Tibial artery (tissue), 4 donors: ENCODE measurements around the gene DTNB.
"Not testable (repeated sequence)": the region's sequence is repeated elsewhere in the genome, so short reads cannot be mapped to it uniquely, and the experiment has no call there.

Experiments used
- DNase-seq, 2 donors: peaks; one replicate each; pipeline ENCODE4 v3.0.0-alpha.2; 2019
- H3K27ac ChIP-seq, 2 donors: fragments of 200-600 bp; sonication (generic) in 1 of 2; 1 replicate in 1 of 2; 2 replicates in 1 of 2; pipeline ENCODE4 v1.5.1; 2018 to 2019; ENCODE audit warnings: mild to moderate bottlenecking in 1 of 2
- H3K27me3 ChIP-seq, 2 donors: fragments of 200-600 bp; sonication (generic) in 1 of 2; one replicate each; pipeline versions ENCODE4 v1.5.1 to v1.6.0; 2016 to 2019
- H3K36me3 ChIP-seq, 3 donors: fragments of 200-600 bp; sonication (generic) in 2 of 3; one replicate each; pipeline ENCODE4 v1.5.1; 2016 to 2019; ENCODE audit warnings: mild to moderate bottlenecking in 2 of 3
- H3K4me1 ChIP-seq, 4 donors: fragments of 200-600 bp; sonication (generic) in 2 of 4; 1 replicate in 3 of 4; 2 replicates in 1 of 4; pipeline ENCODE4 v1.5.1; 2016 to 2019
- H3K4me3 ChIP-seq, 2 donors: fragments of 200-600 bp; sonication (generic) in 1 of 2; 1 replicate in 1 of 2; 2 replicates in 1 of 2; pipeline ENCODE4 v1.5.1; 2018 to 2019; ENCODE audit warnings: mild to moderate bottlenecking in 2 of 2
- H3K9me3 ChIP-seq, 3 donors: fragments of 200-600 bp; sonication (generic) in 1 of 3; one replicate each; pipeline ENCODE4 v1.5.1; 2016 to 2019
- CTCF ChIP-seq, 2 experiments: fragments of 200-600 bp in 1 of 2; fragments of 450-650 bp in 1 of 2; IDR thresholded peaks; one replicate each; pipeline ENCODE4 v1.5.1; 2017 to 2019; ENCODE audit warnings: antibody characterized with exemption in 2 of 2, mild to moderate bottlenecking in 1 of 2, moderate library complexity in 1 of 2
- intact Hi-C: fragments of 100-400 bp; cut with DNase I; formaldehyde crosslinking; loops from one replicate; pipeline ENCODE4 v1.15.0; 2023; ENCODE audit warnings: low total_unique reads

Gene DTNB

DNA sequence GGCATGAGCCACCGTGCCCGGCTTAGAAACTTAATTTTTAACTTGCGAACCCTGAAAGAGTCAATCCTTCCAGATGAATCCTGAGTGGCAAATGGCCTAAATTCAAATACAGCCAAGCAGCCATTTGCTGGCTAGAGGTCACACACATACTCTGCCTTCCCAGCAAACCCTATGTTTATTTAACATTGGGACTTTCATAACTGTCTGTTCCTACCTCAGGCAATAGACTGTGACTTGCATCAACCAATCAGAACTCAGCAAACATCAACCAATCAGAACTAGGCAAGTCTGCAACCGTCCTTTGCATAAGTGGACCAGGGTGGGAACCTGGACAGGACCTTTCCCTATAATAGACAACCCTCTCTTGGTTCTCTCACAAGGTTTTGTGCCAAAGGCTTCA is 127.5 kb downstream of the DTNB start:
- H3K27ac ChIP-seq, result no peak overlapping the region
- H3K9me3 ChIP-seq, result no peaks in the 10 kb centered on the region
- no peaks in the 10 kb centered on the region for H3K27me3 ChIP-seq
- no peaks in the 10 kb centered on the region for H3K4me1 ChIP-seq
- no peak overlapping the region for H3K4me3 ChIP-seq
- no peak for TF ChIP-seq CTCF (IDR thresholded peaks at IDR 0.05)
- intact Hi-C loops, result no loop called here
- H3K36me3 ChIP-seq, result no peaks in the 10 kb centered on the region
- no peak for DNase-seq

GRCh38 chr2:25544445-25544844 is 128.9 kb downstream of the DTNB start:
- no peaks in the 10 kb centered on the region for H3K9me3 ChIP-seq
- H3K4me3 ChIP-seq, result no peak overlapping the region

DNA sequence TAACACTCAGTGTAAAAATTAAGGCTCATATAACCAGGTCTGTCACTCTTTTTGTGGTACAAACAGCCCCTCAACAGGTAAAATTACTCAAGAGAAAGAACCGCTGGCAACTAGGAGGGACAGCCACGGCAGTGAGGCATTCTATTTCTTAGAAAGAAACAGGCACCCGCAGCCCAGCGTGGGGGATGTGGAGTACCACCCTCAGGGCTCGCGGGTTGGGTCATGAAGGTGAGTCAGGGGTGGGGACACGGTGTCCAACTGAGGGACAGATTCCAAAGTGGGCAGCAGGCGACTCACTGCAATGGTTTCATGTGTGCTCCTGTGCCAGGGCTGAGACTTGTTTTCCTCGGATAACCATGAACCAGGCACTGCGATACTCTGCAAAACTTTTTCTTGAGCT is 129.4 kb downstream of the DTNB start:
- Histone ChIP-seq H3K4me1 (no peaks in the 10 kb centered on the region), H3K9me3 (no peaks in the 10 kb centered on the region), H3K27ac (no peak overlapping the region), H3K27me3 (no peaks in the 10 kb centered on the region), H3K4me3 (no peak overlapping the region), H3K36me3 (no peaks in the 10 kb centered on the region)
- TF ChIP-seq CTCF (IDR thresholded peaks at IDR 0.05), result no peak
- intact Hi-C loops, result no loop called here
- DNase-seq, result no peak

More at GRCh38 chr2:25544445-25544844, 128.9 kb downstream of the DTNB start:
- no peaks in the 10 kb centered on the region for H3K4me1 ChIP-seq
- intact Hi-C loops, result no loop called here
- H3K27ac ChIP-seq, result no peak overlapping the region
- no peaks in the 10 kb centered on the region for H3K27me3 ChIP-seq
- DNase-seq, result no peak
- TF ChIP-seq CTCF (IDR thresholded peaks at IDR 0.05), result no peak
- no peaks in the 10 kb centered on the region for H3K36me3 ChIP-seq

GRCh38 chr2:25541378-25541777 is 132.0 kb downstream of the DTNB start:
- peaks cover 0 to under 1% (median 0%) of the 10 kb centered on the region in 3 donors for H3K36me3 ChIP-seq
- no peak overlapping the region for H3K27ac ChIP-seq
- intact Hi-C loops, result no loop called here
- no peak for TF ChIP-seq CTCF (IDR thresholded peaks at IDR 0.05)
- H3K4me1 ChIP-seq, result no peaks in the 10 kb centered on the region
- H3K27me3 ChIP-seq, result no peaks in the 10 kb centered on the region
- no peak for DNase-seq
- no peaks in the 10 kb centered on the region for H3K9me3 ChIP-seq
- H3K4me3 ChIP-seq, result no peak overlapping the region

GRCh38 chr2:25539136-25539535 is 134.2 kb downstream of the DTNB start:
- intact Hi-C loops, result no loop called here
- no peaks in the 10 kb centered on the region for H3K9me3 ChIP-seq
- no peaks in the 10 kb centered on the region for H3K4me1 ChIP-seq
- TF ChIP-seq CTCF (IDR thresholded peaks at IDR 0.05), result no peak
- H3K27me3 ChIP-seq, result no peaks in the 10 kb centered on the region
- H3K36me3 ChIP-seq, result peaks cover 0 to 21% (median 9%) of the 10 kb centered on the region in 3 donors
- DNase-seq, result no peak
- H3K27ac ChIP-seq, result no peak overlapping the region
- H3K4me3 ChIP-seq, result no peak overlapping the region

GRCh38 chr2:25537526-25537925 is 135.9 kb downstream of the DTNB start:
- H3K9me3 ChIP-seq, result no peaks in the 10 kb centered on the region
- H3K4me1 ChIP-seq, result no peaks in the 10 kb centered on the region
- H3K36me3 ChIP-seq, result peaks cover 0 to 21% (median 9%) of the 10 kb centered on the region in 3 donors
- TF ChIP-seq CTCF (IDR thresholded peaks at IDR 0.05), result no peak
- intact Hi-C loops, result no loop called here
- no peak overlapping the region for H3K27ac ChIP-seq
- no peaks in the 10 kb centered on the region for H3K27me3 ChIP-seq
- DNase-seq, result no peak
- H3K4me3 ChIP-seq, result no peak overlapping the region

GRCh38 chr2:25535411-25536289 is 137.7 kb downstream of the DTNB start:
- H3K27me3 ChIP-seq, intact Hi-C loops, H3K4me3 ChIP-seq, DNase-seq, H3K9me3 ChIP-seq, H3K27ac ChIP-seq, H3K4me1 ChIP-seq: not testable (repeated sequence)
- H3K36me3 ChIP-seq, result peaks cover 0 to 21% (median 9%) of the 10 kb centered on the region in 3 donors

- H3K27me3 ChIP-seq, H3K27ac ChIP-seq, H3K4me1 ChIP-seq, intact Hi-C loops, H3K4me3 ChIP-seq, H3K9me3 ChIP-seq, DNase-seq: not testable (repeated sequence)
- H3K36me3 ChIP-seq, result peaks cover 0 to 21% (median 9%) of the 10 kb centered on the region in 3 donors
Observed at GRCh38 chr2:25534937-25535336, 138.4 kb downstream of the DTNB start.
